Liver (tissue), 9 donors: ENCODE measurements around the gene RICTOR. TPM values are rescaled to one million over a fixed set of nuclear protein-coding genes. Genes with fewer than 3 reads are reported as not detected.

Experiments
- DNase-seq: peaks from one replicate; pipeline ENCODE4 v3.0.0-alpha.2; 2017; ENCODE audit warnings: low spot score
- H3K27ac ChIP-seq, 2 donors: one replicate each; pipeline ENCODE4 v1.7.0; 2013; ENCODE audit warnings: inconsistent platforms in 2 of 2, low read length in 2 of 2, control low read depth in 1 of 2, low read depth in 1 of 2, mild to moderate bottlenecking in 1 of 2
- H3K27me3 ChIP-seq, 4 donors: one replicate each; pipeline versions ENCODE4 v1.6.1 to v1.7.0; 2013; ENCODE audit warnings: low read length in 3 of 4, inconsistent platforms in 1 of 4, mild to moderate bottlenecking in 1 of 4, moderate library complexity in 1 of 4; ENCODE audit not compliant: control insufficient read depth in 4 of 4, insufficient read depth in 4 of 4
- H3K36me3 ChIP-seq, 4 donors: one replicate each; pipeline versions ENCODE4 v1.6.1 to v1.7.0; 2013; ENCODE audit warnings: low read length in 3 of 4, mild to moderate bottlenecking in 3 of 4, low read depth in 1 of 4, moderate library complexity in 1 of 4; ENCODE audit not compliant: control insufficient read depth in 4 of 4, insufficient read depth in 3 of 4
- H3K4me1 ChIP-seq, 4 donors: one replicate each; pipeline versions ENCODE4 v1.6.1 to v1.7.0; 2013; ENCODE audit warnings: low read length in 3 of 4, mild to moderate bottlenecking in 3 of 4, moderate library complexity in 1 of 4; ENCODE audit not compliant: control insufficient read depth in 4 of 4, insufficient read depth in 4 of 4
- H3K4me3 ChIP-seq, 3 donors: one replicate each; pipeline versions ENCODE4 v1.6.1 to v1.7.0; 2013; ENCODE audit warnings: low read length in 3 of 3, control low read depth in 1 of 3, low read depth in 1 of 3, mild to moderate bottlenecking in 1 of 3
- H3K9ac ChIP-seq, 2 donors: one replicate each; pipeline ENCODE4 v1.7.0; 2013; ENCODE audit warnings: low read length in 2 of 2, mild to moderate bottlenecking in 2 of 2, moderate library complexity in 2 of 2, control low read depth in 1 of 2, low read depth in 1 of 2
- H3K9me3 ChIP-seq, 4 donors: one replicate each; pipeline versions ENCODE4 v1.6.1 to v1.7.0; 2013; ENCODE audit warnings: low read length in 3 of 4; ENCODE audit not compliant: control insufficient read depth in 4 of 4
- EGR1 ChIP-seq, 2 donors: IDR thresholded peaks; 2 replicates each; pipeline ENCODE4 v1.6.1; 2016 to 2018; ENCODE audit warnings: antibody characterized with exemption in 2 of 2, low read depth in 2 of 2
- FOXA1 ChIP-seq: IDR thresholded peaks from 2 replicates; pipeline ENCODE4 v1.6.1; 2016; ENCODE audit warnings: antibody characterized with exemption
- FOXA2 ChIP-seq: IDR thresholded peaks from 2 replicates; pipeline ENCODE4 v1.6.1; 2016; ENCODE audit warnings: antibody characterized with exemption
- GABPA ChIP-seq, 2 donors: IDR thresholded peaks in 1 of 2; conservative IDR thresholded peaks in 1 of 2; 2 replicates each; pipeline ENCODE4 v1.6.1; 2016; ENCODE audit warnings: antibody characterized with exemption in 2 of 2, mild to moderate bottlenecking in 1 of 2, moderate library complexity in 1 of 2
- HNF4A ChIP-seq, 2 donors: conservative IDR thresholded peaks; 2 replicates each; pipeline ENCODE4 v1.6.1; 2016; ENCODE audit warnings: antibody characterized with exemption in 2 of 2, mild to moderate bottlenecking in 2 of 2
- HNF4G ChIP-seq: IDR thresholded peaks from 2 replicates; pipeline ENCODE4 v1.6.1; 2016; ENCODE audit warnings: antibody characterized with exemption
- JUND ChIP-seq, 2 donors: IDR thresholded peaks; 2 replicates each; pipeline ENCODE4 v1.6.1; 2016; ENCODE audit warnings: antibody characterized with exemption in 2 of 2
- NR2F2 ChIP-seq: IDR thresholded peaks from 2 replicates; pipeline ENCODE4 v1.6.1; 2016; ENCODE audit warnings: antibody characterized with exemption
- RAD21 ChIP-seq, 2 donors: IDR thresholded peaks; 2 replicates each; pipeline ENCODE4 v1.6.1; 2016; ENCODE audit warnings: antibody characterized with exemption in 2 of 2, mild to moderate bottlenecking in 2 of 2
- RXRA ChIP-seq, 2 donors: IDR thresholded peaks; 2 replicates each; pipeline ENCODE4 v1.6.1; 2017 to 2018; ENCODE audit warnings: antibody characterized with exemption in 2 of 2, mild to moderate bottlenecking in 1 of 2
- SP1 ChIP-seq: IDR thresholded peaks from 2 replicates; pipeline ENCODE4 v1.6.1; 2018; ENCODE audit warnings: antibody characterized with exemption, mild to moderate bottlenecking
- TAF1 ChIP-seq: conservative IDR thresholded peaks from 2 replicates; pipeline ENCODE4 v1.6.1; 2016; ENCODE audit warnings: antibody characterized with exemption, mild to moderate bottlenecking
- YY1 ChIP-seq: IDR thresholded peaks from 2 replicates; pipeline ENCODE4 v1.6.1; 2016; ENCODE audit warnings: antibody characterized with exemption, mild to moderate bottlenecking
- WGBS: extraction: QIAGEN DNeasy Blood & Tissue Kit; methylation state at CpG from one replicate; pipeline ENCODE4 v1.1.7; 2013; 5-methylcytosine and 5-hydroxymethylcytosine counted together
- polyA plus RNA-seq, 2 donors: library from polyadenylated mRNA; stranded (reverse) in 1 of 2; unstranded in 1 of 2; fragments of 200-250 nt in 1 of 2; fragments of >200 nt in 1 of 2; fragmentation: Nextera tagmentation in 1 of 2; extraction: Ambion mirVana in 1 of 2; gene quantifications; one replicate each; pipeline versions ENCODE4 v1.2.1 to v1.2.3, GENCODE V29; 2013 to 2015
- total RNA-seq, 2 donors: library from RNA; depleted of rRNA; stranded (reverse); fragments of >200 nt; gene quantifications; one replicate each; pipeline ENCODE4 v1.2.3, GENCODE V29; 2014
- TF ChIP-seq, protein P1 (sequence below): IDR thresholded peaks from 2 replicates; pipeline ENCODE4 v1.6.1; 2016; ENCODE audit warnings: antibody characterized with exemption, mild to moderate bottlenecking
- TF ChIP-seq, protein P2 (sequence below): IDR thresholded peaks from 2 replicates; pipeline ENCODE4 v1.6.1; 2016; ENCODE audit warnings: antibody characterized with exemption
- TF ChIP-seq, protein P3 (sequence below): IDR thresholded peaks from 2 replicates; pipeline ENCODE4 v1.6.1; 2016; ENCODE audit warnings: antibody characterized with exemption
- TF ChIP-seq, protein P4 (sequence below): fragments of 150-350 bp; IDR thresholded peaks from 2 replicates; pipeline ENCODE4 v1.5.1; 2017; ENCODE audit warnings: improper control_type of control experiment, low read depth, low read length; ENCODE audit not compliant: missing input control
- TF ChIP-seq, protein P5 (sequence below): IDR thresholded peaks from 2 replicates; pipeline ENCODE4 v1.6.1; 2016; ENCODE audit warnings: antibody characterized with exemption
- donor health status: healthy.
- donor health status: healthy.
- donor health status: healthy.
- donor health status: healthy.
- donor health status: healthy.

Gene RICTOR
- total and polyA plus RNA-seq, 4 donors, result 2.1 to 24.0 (median 15.0) TPM

DNA sequence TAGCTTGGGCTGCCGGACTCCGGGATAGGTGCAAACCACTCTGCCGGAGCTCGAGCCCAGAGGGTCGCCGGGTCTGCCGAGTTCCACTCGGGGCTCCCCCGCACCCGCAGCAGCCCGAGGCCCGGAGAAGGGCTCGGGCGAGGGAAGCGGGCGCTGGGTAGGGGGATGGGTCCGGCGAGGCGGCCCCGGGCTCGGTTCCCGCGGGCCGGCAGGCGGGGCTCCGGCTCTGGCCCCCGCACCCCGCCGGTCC, 507 bp downstream of the RICTOR start:
- peaks cover 0 to 15% (median 6%) of the 10 kb centered on the region in 4 donors for H3K4me1 ChIP-seq
- TF ChIP-seq NR2F2 (no peak), RXRA (IDR thresholded peaks at IDR 0.05) (no peak), HNF4G (no peak), GABPA (IDR thresholded peaks at IDR 0.05 in 1 of 2, conservative IDR thresholded peaks at IDR 0.05 in 1 of 2) (no peak), YY1 (no peak), HNF4A (conservative IDR thresholded peaks at IDR 0.05) (no peak), EGR1 (IDR thresholded peaks at IDR 0.05; ENCODE audit: low read depth in 2 of 2) (no peak), FOXA1 (no peak), FOXA2 (no peak)
- TF ChIP-seq, protein P1, sequence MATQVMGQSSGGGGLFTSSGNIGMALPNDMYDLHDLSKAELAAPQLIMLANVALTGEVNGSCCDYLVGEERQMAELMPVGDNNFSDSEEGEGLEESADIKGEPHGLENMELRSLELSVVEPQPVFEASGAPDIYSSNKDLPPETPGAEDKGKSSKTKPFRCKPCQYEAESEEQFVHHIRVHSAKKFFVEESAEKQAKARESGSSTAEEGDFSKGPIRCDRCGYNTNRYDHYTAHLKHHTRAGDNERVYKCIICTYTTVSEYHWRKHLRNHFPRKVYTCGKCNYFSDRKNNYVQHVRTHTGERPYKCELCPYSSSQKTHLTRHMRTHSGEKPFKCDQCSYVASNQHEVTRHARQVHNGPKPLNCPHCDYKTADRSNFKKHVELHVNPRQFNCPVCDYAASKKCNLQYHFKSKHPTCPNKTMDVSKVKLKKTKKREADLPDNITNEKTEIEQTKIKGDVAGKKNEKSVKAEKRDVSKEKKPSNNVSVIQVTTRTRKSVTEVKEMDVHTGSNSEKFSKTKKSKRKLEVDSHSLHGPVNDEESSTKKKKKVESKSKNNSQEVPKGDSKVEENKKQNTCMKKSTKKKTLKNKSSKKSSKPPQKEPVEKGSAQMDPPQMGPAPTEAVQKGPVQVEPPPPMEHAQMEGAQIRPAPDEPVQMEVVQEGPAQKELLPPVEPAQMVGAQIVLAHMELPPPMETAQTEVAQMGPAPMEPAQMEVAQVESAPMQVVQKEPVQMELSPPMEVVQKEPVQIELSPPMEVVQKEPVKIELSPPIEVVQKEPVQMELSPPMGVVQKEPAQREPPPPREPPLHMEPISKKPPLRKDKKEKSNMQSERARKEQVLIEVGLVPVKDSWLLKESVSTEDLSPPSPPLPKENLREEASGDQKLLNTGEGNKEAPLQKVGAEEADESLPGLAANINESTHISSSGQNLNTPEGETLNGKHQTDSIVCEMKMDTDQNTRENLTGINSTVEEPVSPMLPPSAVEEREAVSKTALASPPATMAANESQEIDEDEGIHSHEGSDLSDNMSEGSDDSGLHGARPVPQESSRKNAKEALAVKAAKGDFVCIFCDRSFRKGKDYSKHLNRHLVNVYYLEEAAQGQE, result no peak
- TF ChIP-seq, protein P2, sequence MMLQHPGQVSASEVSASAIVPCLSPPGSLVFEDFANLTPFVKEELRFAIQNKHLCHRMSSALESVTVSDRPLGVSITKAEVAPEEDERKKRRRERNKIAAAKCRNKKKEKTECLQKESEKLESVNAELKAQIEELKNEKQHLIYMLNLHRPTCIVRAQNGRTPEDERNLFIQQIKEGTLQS, result no peak
- under 1% methylated on average over 29 of the region's 29 CpGs for WGBS
- no peaks in the 10 kb centered on the region for H3K27me3 ChIP-seq
- H3K9ac ChIP-seq, result peak overlapping the region; percentile 85 to 90
- peak overlapping the region; percentile 100 for H3K27ac ChIP-seq
- no peaks in the 10 kb centered on the region for H3K36me3 ChIP-seq
- peak overlapping the region; percentile 79 to 96 (median 91) for H3K4me3 ChIP-seq
- DNase-seq, result no peak
- no peaks in the 10 kb centered on the region for H3K9me3 ChIP-seq

DNA sequence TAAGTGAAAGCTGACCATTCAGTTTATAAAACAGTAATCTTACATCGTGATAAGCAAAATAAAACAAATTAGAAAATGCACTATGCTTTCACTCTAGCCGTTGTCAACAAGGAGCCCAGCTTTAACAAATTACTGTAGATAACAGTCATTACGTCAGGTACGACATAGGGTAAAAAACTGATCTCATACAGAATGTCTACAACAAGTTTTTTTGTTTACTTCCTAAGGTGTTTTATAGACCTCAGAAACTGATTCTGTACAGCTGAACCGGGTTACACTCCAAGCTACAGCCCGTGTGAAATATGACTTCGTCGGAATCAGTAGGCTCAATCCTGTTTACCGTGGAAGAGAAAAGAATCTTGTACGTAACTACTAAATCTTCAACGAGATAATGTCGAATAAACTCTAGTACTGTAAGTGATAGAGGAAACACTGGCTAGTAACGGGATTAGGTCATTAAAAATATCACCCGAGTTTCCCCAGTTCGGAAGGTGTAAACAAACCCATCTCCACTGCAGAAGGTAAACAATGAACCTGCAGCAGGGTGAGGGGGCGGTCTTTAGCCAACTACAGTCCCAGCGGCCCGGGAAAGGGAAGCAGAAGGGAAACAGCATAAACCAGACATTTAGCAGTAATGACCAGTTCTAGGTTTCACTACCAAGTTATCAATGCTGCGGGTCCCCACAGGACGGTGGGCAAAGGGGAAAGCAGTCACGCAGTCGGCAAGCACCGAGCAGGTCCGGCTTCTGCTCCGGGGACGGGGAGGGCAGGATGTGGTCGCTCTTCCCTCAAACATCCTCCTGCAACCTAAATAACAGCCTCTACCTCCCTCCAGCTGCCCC, 1.1 kb downstream of the RICTOR start:
- peaks cover 0 to 15% (median 6%) of the 10 kb centered on the region in 4 donors for H3K4me1 ChIP-seq
- TF ChIP-seq NR2F2 (no peak), FOXA1 (peak; percentile 75), GABPA (IDR thresholded peaks at IDR 0.05 in 1 of 2, conservative IDR thresholded peaks at IDR 0.05 in 1 of 2) (no peak), RAD21 (IDR thresholded peaks at IDR 0.05) (no peak), FOXA2 (peak; percentile 88), EGR1 (IDR thresholded peaks at IDR 0.05; ENCODE audit: low read depth in 2 of 2) (peak; percentile 57 to 61), HNF4G (no peak), JUND (IDR thresholded peaks at IDR 0.05) (no peak), SP1 (peak; percentile 47), HNF4A (conservative IDR thresholded peaks at IDR 0.05) (peak in 1 of 2 donors; percentile 24), TAF1 (no peak), RXRA (IDR thresholded peaks at IDR 0.05) (peak; percentile 61 to 70), YY1 (peak; percentile 51)
- TF ChIP-seq, protein P3, sequence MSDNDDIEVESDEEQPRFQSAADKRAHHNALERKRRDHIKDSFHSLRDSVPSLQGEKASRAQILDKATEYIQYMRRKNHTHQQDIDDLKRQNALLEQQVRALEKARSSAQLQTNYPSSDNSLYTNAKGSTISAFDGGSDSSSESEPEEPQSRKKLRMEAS, result no peak
- TF ChIP-seq, protein P4, sequence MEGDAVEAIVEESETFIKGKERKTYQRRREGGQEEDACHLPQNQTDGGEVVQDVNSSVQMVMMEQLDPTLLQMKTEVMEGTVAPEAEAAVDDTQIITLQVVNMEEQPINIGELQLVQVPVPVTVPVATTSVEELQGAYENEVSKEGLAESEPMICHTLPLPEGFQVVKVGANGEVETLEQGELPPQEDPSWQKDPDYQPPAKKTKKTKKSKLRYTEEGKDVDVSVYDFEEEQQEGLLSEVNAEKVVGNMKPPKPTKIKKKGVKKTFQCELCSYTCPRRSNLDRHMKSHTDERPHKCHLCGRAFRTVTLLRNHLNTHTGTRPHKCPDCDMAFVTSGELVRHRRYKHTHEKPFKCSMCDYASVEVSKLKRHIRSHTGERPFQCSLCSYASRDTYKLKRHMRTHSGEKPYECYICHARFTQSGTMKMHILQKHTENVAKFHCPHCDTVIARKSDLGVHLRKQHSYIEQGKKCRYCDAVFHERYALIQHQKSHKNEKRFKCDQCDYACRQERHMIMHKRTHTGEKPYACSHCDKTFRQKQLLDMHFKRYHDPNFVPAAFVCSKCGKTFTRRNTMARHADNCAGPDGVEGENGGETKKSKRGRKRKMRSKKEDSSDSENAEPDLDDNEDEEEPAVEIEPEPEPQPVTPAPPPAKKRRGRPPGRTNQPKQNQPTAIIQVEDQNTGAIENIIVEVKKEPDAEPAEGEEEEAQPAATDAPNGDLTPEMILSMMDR, result no peak
- TF ChIP-seq, protein P2, result no peak
- TF ChIP-seq, protein P1, result no peak
- TF ChIP-seq, protein P5, sequence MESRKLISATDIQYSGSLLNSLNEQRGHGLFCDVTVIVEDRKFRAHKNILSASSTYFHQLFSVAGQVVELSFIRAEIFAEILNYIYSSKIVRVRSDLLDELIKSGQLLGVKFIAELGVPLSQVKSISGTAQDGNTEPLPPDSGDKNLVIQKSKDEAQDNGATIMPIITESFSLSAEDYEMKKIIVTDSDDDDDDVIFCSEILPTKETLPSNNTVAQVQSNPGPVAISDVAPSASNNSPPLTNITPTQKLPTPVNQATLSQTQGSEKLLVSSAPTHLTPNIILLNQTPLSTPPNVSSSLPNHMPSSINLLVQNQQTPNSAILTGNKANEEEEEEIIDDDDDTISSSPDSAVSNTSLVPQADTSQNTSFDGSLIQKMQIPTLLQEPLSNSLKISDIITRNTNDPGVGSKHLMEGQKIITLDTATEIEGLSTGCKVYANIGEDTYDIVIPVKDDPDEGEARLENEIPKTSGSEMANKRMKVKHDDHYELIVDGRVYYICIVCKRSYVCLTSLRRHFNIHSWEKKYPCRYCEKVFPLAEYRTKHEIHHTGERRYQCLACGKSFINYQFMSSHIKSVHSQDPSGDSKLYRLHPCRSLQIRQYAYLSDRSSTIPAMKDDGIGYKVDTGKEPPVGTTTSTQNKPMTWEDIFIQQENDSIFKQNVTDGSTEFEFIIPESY, result no peak
- 1% methylated on average over 27 of the region's 27 CpGs for WGBS
- H3K27ac ChIP-seq, result peak overlapping the region; percentile 100
- no peaks in the 10 kb centered on the region for H3K27me3 ChIP-seq
- H3K36me3 ChIP-seq, result no peaks in the 10 kb centered on the region
- DNase-seq, result peak; percentile 71
- peak overlapping the region; percentile 79 to 96 (median 91) for H3K4me3 ChIP-seq
- H3K9me3 ChIP-seq, result no peaks in the 10 kb centered on the region
- H3K9ac ChIP-seq, result peak overlapping the region; percentile 85 to 90
